ENCODE data around the gene MICA.
"Not testable (repeated sequence)": the region's sequence is repeated elsewhere in the genome, so short reads cannot be mapped to it uniquely, and the experiment has no call there.

MICA gene

DNA sequence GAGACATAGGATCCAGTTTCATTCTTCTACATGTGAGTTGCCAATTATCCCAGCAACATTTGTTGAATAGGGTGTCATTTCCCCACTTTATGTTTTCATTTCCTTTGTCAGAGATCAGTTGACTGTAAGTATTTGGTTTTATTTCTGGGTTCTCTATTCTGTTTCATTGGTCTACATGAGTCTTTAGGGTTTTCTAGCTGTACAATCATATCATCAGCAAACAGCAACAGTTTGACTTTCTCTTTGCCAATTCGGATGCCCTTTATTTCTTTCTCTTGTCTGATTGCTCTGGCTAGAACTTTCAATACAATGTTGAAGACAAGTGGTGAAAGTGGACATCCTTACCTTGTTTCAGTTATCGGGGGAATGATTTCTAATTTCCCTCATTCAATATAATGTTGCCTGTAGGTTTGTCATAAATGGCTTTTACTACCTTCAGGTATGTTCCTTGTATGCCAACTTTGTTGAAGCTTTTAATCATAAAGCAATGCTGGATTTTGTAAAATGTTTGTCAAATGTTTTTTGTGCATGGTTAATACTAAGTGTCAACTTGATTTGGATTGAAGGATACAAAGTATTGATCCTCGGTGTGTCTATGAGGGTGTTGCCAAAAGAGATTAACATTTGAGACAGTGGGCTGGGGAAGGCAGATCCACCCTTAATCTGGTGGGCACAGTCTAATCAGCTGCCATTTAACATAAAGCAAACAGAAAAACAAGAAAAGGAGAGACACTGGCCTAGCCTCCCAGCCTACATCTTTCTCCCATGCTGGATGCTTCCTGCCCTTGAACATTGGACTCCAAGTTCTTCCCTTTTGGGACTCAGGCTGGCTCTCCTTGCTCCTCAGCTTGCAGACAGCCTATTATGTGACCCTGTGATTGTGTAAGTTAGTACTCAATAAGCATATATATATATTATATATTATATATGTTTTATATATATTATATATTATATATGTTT is 23.3 kb downstream of the MICA start:
- H3K4me3 ChIP-seq (ENCODE audit: insufficient read length, low read depth) = no peak overlapping the region
- H3K4me1 ChIP-seq (ENCODE audit: insufficient read depth, insufficient read length) = no peaks in the 10 kb centered on the region
- H3K27me3 ChIP-seq (ENCODE audit: insufficient read depth, insufficient read length) = no peaks in the 10 kb centered on the region
- H3K9ac ChIP-seq (ENCODE audit: insufficient read length, low read depth) = no peak overlapping the region
- TF ChIP-seq YY1 (IDR thresholded peaks at IDR 0.05; ENCODE audit: insufficient read depth, insufficient read length) = no peak
- no peak for TF ChIP-seq ZNF274 (IDR thresholded peaks at IDR 0.05; ENCODE audit: low read depth, low read length)
- no peak for TF ChIP-seq SUZ12 (IDR thresholded peaks at IDR 0.05; ENCODE audit: extremely low read depth, insufficient read depth, insufficient read length)
- peaks cover 13% of the 10 kb centered on the region; the same call in 1 of the 2 replicates for H3K9me3 ChIP-seq (ENCODE audit: insufficient read depth, low read length)
- H3K36me3 ChIP-seq (ENCODE audit: insufficient read depth, insufficient read length, low read length) = no peaks in the 10 kb centered on the region
- DNase-seq (ENCODE audit: low read depth, low spot score) = no peak

DNA sequence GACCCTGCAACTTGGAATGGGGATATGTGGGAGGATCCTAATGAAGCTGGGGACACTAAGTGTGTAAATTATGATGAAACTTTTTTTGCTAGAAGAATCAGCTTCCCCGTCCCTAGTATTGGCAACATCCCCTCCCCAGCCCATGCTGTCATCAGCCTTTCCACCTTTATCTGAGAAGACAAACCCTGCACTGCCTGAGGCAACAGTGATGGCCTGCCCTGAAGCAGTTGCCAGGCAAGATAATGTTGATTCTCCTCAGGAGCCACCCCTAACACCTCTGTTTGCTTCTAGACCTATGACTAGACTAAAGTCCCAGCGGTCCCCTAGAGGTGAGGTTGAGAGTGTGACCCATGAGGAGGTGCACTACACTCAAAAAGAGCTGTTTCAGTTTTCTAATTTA is 27.1 kb downstream of the MICA start:
- H3K27me3 ChIP-seq (ENCODE audit: insufficient read depth, insufficient read length) = no peaks in the 10 kb centered on the region
- H3K36me3 ChIP-seq (ENCODE audit: insufficient read depth, insufficient read length, low read length) = no peaks in the 10 kb centered on the region
- peaks cover 13% of the 10 kb centered on the region; the same call in 1 of the 2 replicates for H3K9me3 ChIP-seq (ENCODE audit: insufficient read depth, low read length)
- no peaks in the 10 kb centered on the region for H3K4me1 ChIP-seq (ENCODE audit: insufficient read depth, insufficient read length)
- TF ChIP-seq YY1 (IDR thresholded peaks at IDR 0.05; ENCODE audit: insufficient read depth, insufficient read length) (no peak), SUZ12 (IDR thresholded peaks at IDR 0.05; ENCODE audit: extremely low read depth, insufficient read depth, insufficient read length) (no peak), ZNF274 (IDR thresholded peaks at IDR 0.05; ENCODE audit: low read depth, low read length) (no peak)
- H3K9ac ChIP-seq (ENCODE audit: insufficient read length, low read depth) = no peak overlapping the region
- DNase-seq (ENCODE audit: low read depth, low spot score) = no peak
- no peak overlapping the region for H3K4me3 ChIP-seq (ENCODE audit: insufficient read length, low read depth)

DNA sequence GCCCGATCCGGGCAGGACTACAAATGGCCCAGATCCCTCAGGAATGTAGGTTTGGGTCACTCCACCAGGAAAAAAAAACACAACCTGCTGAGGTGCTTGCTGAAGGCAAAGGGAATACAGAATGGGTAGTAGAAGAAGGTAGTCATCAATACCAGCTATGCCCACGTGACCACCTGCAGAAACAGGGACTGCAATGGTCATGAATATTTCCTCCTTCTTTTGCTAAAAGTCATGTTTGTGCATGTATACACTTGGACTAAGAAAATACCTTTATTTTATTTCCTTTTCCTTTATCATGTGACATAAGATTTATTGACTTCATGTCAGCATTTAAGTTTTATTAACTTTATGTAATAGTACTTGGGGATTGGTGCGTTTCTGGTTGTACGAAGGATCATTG is 31.7 kb downstream of the MICA start:
- not testable (repeated sequence) for H3K27me3 ChIP-seq (ENCODE audit: insufficient read depth, insufficient read length); H3K36me3 ChIP-seq (ENCODE audit: insufficient read depth, insufficient read length, low read length); H3K4me3 ChIP-seq (ENCODE audit: insufficient read length, low read depth); H3K9me3 ChIP-seq (ENCODE audit: insufficient read depth, low read length); H3K4me1 ChIP-seq (ENCODE audit: insufficient read depth, insufficient read length); H3K9ac ChIP-seq (ENCODE audit: insufficient read length, low read depth); DNase-seq (ENCODE audit: low read depth, low spot score)

DNA sequence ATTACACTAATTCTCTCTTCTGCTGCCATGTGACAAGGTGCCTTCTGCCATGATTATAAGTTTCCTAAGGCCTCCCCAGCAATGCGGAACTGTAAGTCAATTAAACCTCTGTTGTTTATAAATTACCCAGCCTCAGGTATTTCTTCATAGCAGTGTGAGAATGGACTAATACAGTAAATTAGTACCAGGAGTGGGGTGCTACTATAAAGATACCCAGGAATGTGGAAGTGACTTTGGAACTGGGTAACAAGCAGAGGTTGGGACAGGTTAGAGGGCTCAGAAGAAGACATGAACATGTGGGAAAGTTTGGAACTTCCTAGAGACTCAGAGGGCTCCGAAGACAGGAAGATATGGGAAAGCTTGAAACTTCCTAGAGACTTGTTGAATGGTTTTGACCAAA is 34.8 kb downstream of the MICA start:
- Histone ChIP-seq H3K36me3 (ENCODE audit: insufficient read depth, insufficient read length, low read length) (no peaks in the 10 kb centered on the region), H3K9me3 (ENCODE audit: insufficient read depth, low read length) (no peaks in the 10 kb centered on the region), H3K4me3 (ENCODE audit: insufficient read length, low read depth) (no peak overlapping the region), H3K4me1 (ENCODE audit: insufficient read depth, insufficient read length) (peaks cover 2% of the 10 kb centered on the region), H3K27me3 (ENCODE audit: insufficient read depth, insufficient read length) (peaks cover 6% of the 10 kb centered on the region), H3K9ac (ENCODE audit: insufficient read length, low read depth) (no peak overlapping the region)
- no peak for TF ChIP-seq YY1 (IDR thresholded peaks at IDR 0.05; ENCODE audit: insufficient read depth, insufficient read length)
- no peak for TF ChIP-seq SUZ12 (IDR thresholded peaks at IDR 0.05; ENCODE audit: extremely low read depth, insufficient read depth, insufficient read length)
- TF ChIP-seq ZNF274 (IDR thresholded peaks at IDR 0.05; ENCODE audit: low read depth, low read length) = no peak
- no peak for DNase-seq (ENCODE audit: low read depth, low spot score)

DNA sequence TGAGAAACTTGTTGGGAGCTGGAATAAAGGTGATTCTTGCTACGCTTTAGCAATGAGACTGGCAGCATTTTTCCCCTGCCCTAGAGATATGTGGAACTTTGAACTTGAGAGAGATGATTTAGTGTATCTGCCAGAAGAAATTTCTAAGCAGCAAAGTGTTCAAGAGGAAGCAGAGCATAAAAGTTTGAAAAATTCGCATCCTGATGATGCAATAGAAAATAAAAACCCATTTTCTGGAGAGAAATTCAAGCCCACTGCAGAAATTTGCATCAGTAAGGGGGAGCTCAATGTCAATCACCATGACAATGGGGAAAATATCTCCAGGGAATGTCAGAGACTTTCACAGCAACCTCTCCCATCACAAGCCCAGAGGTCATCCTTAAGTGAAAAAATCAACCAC is 35.3 kb downstream of the MICA start:
- H3K36me3 ChIP-seq (ENCODE audit: insufficient read depth, insufficient read length, low read length) = no peaks in the 10 kb centered on the region
- peaks cover 2% of the 10 kb centered on the region for H3K4me1 ChIP-seq (ENCODE audit: insufficient read depth, insufficient read length)
- peak; percentile 72 for DNase-seq (ENCODE audit: low read depth, low spot score)
- H3K27me3 ChIP-seq (ENCODE audit: insufficient read depth, insufficient read length) = peaks cover 6% of the 10 kb centered on the region
- H3K9me3 ChIP-seq (ENCODE audit: insufficient read depth, low read length) = no peaks in the 10 kb centered on the region
- no peak overlapping the region for H3K4me3 ChIP-seq (ENCODE audit: insufficient read length, low read depth)
- no peak overlapping the region for H3K9ac ChIP-seq (ENCODE audit: insufficient read length, low read depth)
- TF ChIP-seq ZNF274 (IDR thresholded peaks at IDR 0.05; ENCODE audit: low read depth, low read length) (no peak), SUZ12 (IDR thresholded peaks at IDR 0.05; ENCODE audit: extremely low read depth, insufficient read depth, insufficient read length) (no peak), YY1 (IDR thresholded peaks at IDR 0.05; ENCODE audit: insufficient read depth, insufficient read length) (no peak)

DNA sequence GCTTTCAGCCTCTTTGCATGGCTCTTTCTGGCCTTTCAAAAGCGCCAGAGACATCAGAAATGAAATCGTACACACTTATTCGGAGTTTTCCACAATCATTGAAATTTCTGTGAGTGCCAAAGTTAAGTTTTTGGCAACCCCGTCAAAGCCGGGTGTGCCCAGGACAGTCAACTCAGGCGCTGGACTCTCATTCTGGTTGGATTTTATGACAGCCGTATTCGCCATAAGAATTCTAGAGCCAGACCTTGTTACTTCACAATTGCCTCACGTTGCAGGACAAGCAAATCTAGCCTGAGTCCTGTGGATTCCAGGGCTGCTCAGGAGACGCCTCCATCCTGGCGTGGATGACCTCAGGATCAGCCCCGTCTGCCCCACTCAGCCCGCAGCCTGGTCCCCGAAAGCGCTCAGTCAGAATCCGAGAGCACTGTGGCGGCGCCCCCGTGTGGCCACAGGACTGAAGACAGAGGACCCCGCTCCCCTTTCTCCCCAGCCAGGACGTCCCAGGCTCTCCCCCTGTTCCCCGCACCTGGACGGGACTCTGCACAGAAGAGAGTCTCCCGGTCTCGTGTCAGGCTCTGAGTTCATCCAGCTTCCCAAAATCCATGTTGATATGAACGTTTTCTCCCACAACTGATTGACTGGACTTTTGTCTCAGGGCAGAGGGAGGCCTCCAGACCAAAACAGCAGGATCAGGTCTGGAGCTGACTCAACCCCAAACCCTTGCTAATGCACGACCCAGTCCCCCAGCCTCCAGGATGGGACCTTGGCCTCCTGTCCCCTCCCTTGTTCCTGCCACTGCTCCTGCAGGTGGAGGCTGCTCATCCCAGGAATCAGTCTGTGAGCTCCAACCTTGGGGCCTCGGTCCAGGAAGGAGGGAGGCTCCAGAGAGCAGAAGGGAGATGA is 38.2 kb downstream of the MICA start:
- H3K4me1 ChIP-seq (ENCODE audit: insufficient read depth, insufficient read length) = peaks cover 2% of the 10 kb centered on the region
- no peaks in the 10 kb centered on the region for H3K9me3 ChIP-seq (ENCODE audit: insufficient read depth, low read length)
- H3K9ac ChIP-seq (ENCODE audit: insufficient read length, low read depth) = peak overlapping the region; percentile 47
- H3K36me3 ChIP-seq (ENCODE audit: insufficient read depth, insufficient read length, low read length) = no peaks in the 10 kb centered on the region
- H3K4me3 ChIP-seq (ENCODE audit: insufficient read length, low read depth) = no peak overlapping the region
- TF ChIP-seq ZNF274 (IDR thresholded peaks at IDR 0.05; ENCODE audit: low read depth, low read length) (no peak), YY1 (IDR thresholded peaks at IDR 0.05; ENCODE audit: insufficient read depth, insufficient read length) (no peak), SUZ12 (IDR thresholded peaks at IDR 0.05; ENCODE audit: extremely low read depth, insufficient read depth, insufficient read length) (no peak)
- peaks cover 6% of the 10 kb centered on the region for H3K27me3 ChIP-seq (ENCODE audit: insufficient read depth, insufficient read length)
- DNase-seq (ENCODE audit: low read depth, low spot score) = peak; percentile 44

DNA sequence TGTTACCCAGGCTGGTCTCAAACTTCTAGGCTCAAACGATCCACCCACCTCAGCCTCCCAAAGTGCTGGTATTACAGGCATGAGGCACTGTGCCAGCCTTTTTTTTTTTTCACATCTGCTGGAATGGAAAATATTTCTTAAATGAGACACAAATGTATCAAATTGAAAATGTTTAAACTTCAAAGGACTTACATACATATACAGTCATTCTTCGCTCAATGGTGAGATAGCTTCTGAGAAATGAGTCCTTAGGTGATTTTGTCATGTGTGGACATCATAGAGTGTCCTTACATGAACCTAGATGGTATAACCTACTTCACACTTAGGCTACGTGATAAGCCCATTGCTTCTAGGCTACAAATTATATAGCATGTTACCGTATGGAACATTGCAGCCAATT is 43.1 kb downstream of the MICA start:
- TF ChIP-seq SUZ12 (IDR thresholded peaks at IDR 0.05; ENCODE audit: extremely low read depth, insufficient read depth, insufficient read length) (no peak), YY1 (IDR thresholded peaks at IDR 0.05; ENCODE audit: insufficient read depth, insufficient read length) (no peak), ZNF274 (IDR thresholded peaks at IDR 0.05; ENCODE audit: low read depth, low read length) (no peak)

DNA sequence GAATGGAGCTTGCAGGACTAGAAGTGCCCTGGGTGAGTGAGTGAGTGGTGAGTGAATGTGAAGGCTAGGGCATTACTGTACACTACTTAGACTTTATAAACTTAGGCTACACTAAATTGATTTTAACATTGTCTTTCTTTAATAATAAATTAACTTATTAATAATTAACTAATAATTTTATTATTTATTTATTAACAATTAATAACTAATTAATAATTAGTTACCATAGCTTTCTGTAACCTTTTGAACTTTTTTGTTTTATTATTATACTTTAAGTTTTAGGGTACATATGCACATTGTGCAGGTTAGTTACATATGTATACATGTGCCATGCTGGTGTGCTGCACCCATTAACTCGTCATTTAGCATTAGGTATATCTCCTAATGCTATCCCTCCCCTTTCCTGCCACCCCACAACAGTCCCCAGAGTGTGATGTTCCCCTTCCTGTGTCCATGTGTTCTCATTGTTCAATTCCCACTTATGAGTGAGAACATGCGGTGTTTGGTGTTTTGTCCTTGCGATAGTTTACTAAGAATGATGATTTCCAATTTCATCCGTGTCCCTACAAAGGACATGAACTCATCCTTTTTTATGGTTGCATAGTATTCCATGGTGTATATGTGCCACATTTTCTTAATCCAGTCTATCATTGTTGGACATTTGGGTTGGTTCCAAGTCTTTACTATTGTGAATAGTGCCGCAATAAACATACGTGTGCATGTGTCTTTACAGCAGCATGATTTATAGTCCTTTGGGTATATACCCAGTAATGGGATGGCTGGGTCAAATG is 43.8 kb downstream of the MICA start:
- not testable (repeated sequence) for H3K36me3 ChIP-seq (ENCODE audit: insufficient read depth, insufficient read length, low read length); H3K9ac ChIP-seq (ENCODE audit: insufficient read length, low read depth); H3K27me3 ChIP-seq (ENCODE audit: insufficient read depth, insufficient read length); H3K4me3 ChIP-seq (ENCODE audit: insufficient read length, low read depth); DNase-seq (ENCODE audit: low read depth, low spot score); H3K9me3 ChIP-seq (ENCODE audit: insufficient read depth, low read length); H3K4me1 ChIP-seq (ENCODE audit: insufficient read depth, insufficient read length)

More for the DNA sequence above, 43.1 kb downstream of the MICA start:
- DNase-seq (ENCODE audit: low read depth, low spot score) = no peak
- Histone ChIP-seq H3K27me3 (ENCODE audit: insufficient read depth, insufficient read length) (peaks cover under 1% of the 10 kb centered on the region), H3K36me3 (ENCODE audit: insufficient read depth, insufficient read length, low read length) (no peaks in the 10 kb centered on the region), H3K4me1 (ENCODE audit: insufficient read depth, insufficient read length) (peaks cover 2% of the 10 kb centered on the region), H3K9ac (ENCODE audit: insufficient read length, low read depth) (no peak overlapping the region), H3K4me3 (ENCODE audit: insufficient read length, low read depth) (no peak overlapping the region), H3K9me3 (ENCODE audit: insufficient read depth, low read length) (no peaks in the 10 kb centered on the region)
